BLaER1 treated with 17β-estradiol and CSF1 and Interleukin-3, amounts not matched to agents 10 nM and 100 nM (cell line): ENCODE data around the gene JAZF1.

Experiments
- H3K27ac ChIP-seq, 11 experiments: shearing (Covaris generic); formaldehyde crosslinking; 2 replicates each; pipeline ENCODE4 v1.8.1; 2022
- H3K27me3 ChIP-seq, 11 experiments: shearing (Covaris generic); formaldehyde crosslinking; 2 replicates each; pipeline ENCODE4 v1.8.1; 2022
- H3K36me3 ChIP-seq, 11 experiments: shearing (Covaris generic); formaldehyde crosslinking; 2 replicates each; pipeline ENCODE4 v1.8.1; 2022
- H3K4me1 ChIP-seq, 10 experiments: shearing (Covaris generic); formaldehyde crosslinking; 2 replicates each; pipeline ENCODE4 v1.8.1; 2022
- H3K4me2 ChIP-seq, 11 experiments: shearing (Covaris generic); formaldehyde crosslinking; 2 replicates each; pipeline ENCODE4 v1.8.1; 2022
- H3K4me3 ChIP-seq, 10 experiments: shearing (Covaris generic); formaldehyde crosslinking; 2 replicates each; pipeline ENCODE4 v1.8.1; 2022
- H3K9ac ChIP-seq, 11 experiments: shearing (Covaris generic); formaldehyde crosslinking; 2 replicates each; pipeline ENCODE4 v1.8.1; 2022
- H3K9me3 ChIP-seq, 11 experiments: shearing (Covaris generic); formaldehyde crosslinking; replicated peaks in 1 of 11; 2 replicates each; pipeline ENCODE4 v1.8.1; 2022
- H4K20me1 ChIP-seq, 11 experiments: shearing (Covaris generic); formaldehyde crosslinking; 2 replicates each; pipeline ENCODE4 v1.8.1; 2022
- Cebpa-rat ChIP-seq, 11 experiments: shearing (Covaris generic); IDR thresholded peaks; 2 replicates each; pipeline ENCODE4 v1.8.1; 2022

JAZF1 gene

GRCh38 chr7:27910326-27910725 is 270.3 kb downstream of the JAZF1 start:
- Histone ChIP-seq H3K4me2 (no peak overlapping the region), H3K27ac (no peak overlapping the region), H3K4me3 (no peak overlapping the region)

GRCh38 chr7:27908534-27909165 is 271.9 kb downstream of the JAZF1 start:
- Histone ChIP-seq H3K4me2 (peak overlapping the region in 8 of 11 experiments; percentile 8 to 74 (median 62); a peak in 16 of 22 replicates), H3K4me1 (peaks cover 5 to 43% (median 27%) of the 10 kb centered on the region in 10 experiments), H3K9me3 (0 out of 22 replicates have a peak, but pooled peaks cover 0 to 4% (median 0%) of the 10 kb centered on the region in 11 experiments), H3K27ac (peak overlapping the region in 2 of 11 experiments; percentile 7 to 46; a peak in 2 of 22 replicates), H4K20me1 (peaks cover 0 to 4% (median 0%) of the 10 kb centered on the region in 11 experiments; a peak in 1 of 22 replicates), H3K27me3 (no peaks in the 10 kb centered on the region), H3K9ac (0 out of 22 replicates have a peak overlapping the region, but pooled peaks of 1 of the 11 experiments have one; percentile 16), H3K36me3 (peaks cover 0 to 24% (median 0%) of the 10 kb centered on the region in 11 experiments; a peak in 1 of 22 replicates), H3K4me3 (no peak overlapping the region)
- TF ChIP-seq Cebpa-rat (IDR thresholded peaks at IDR 0.05): no peak

More at GRCh38 chr7:27910326-27910725, 270.3 kb downstream of the JAZF1 start:
- peaks cover 0 to 6% (median 0%) of the 10 kb centered on the region in 11 experiments; a peak in 2 of 22 replicates for H4K20me1 ChIP-seq
- H3K27me3 ChIP-seq: no peaks in the 10 kb centered on the region
- H3K36me3 ChIP-seq: peaks cover 0 to 30% (median 0%) of the 10 kb centered on the region in 11 experiments; a peak in 2 of 22 replicates
- peaks cover 0 to 36% (median 22%) of the 10 kb centered on the region in 10 experiments; a peak in 15 of 20 replicates for H3K4me1 ChIP-seq
- no peak overlapping the region for H3K9ac ChIP-seq
- TF ChIP-seq Cebpa-rat (IDR thresholded peaks at IDR 0.05): no peak
- 0 out of 22 replicates have a peak, but pooled peaks cover 0 to 4% (median 0%) of the 10 kb centered on the region in 11 experiments for H3K9me3 ChIP-seq

GRCh38 chr7:27906385-27907091 is 274.1 kb downstream of the JAZF1 start:
- 0 out of 22 replicates have a peak, but pooled peaks cover 0 to 4% (median 0%) of the 10 kb centered on the region in 11 experiments for H3K9me3 ChIP-seq
- TF ChIP-seq Cebpa-rat (IDR thresholded peaks at IDR 0.05): no peak
- no peaks in the 10 kb centered on the region for H3K27me3 ChIP-seq
- no peak overlapping the region for H3K27ac ChIP-seq
- H3K36me3 ChIP-seq: 0 out of 22 replicates have a peak, but pooled peaks cover 0 to 9% (median 0%) of the 10 kb centered on the region in 11 experiments
- no peak overlapping the region for H3K9ac ChIP-seq
- H3K4me2 ChIP-seq: peak overlapping the region in 3 of 11 experiments; percentile 15 to 67 (median 48); a peak in 2 of 22 replicates
- no peaks in the 10 kb centered on the region; a peak in 1 of 22 replicates for H4K20me1 ChIP-seq
- H3K4me1 ChIP-seq: peaks cover 26 to 62% (median 48%) of the 10 kb centered on the region in 10 experiments
- H3K4me3 ChIP-seq: no peak overlapping the region

GRCh38 chr7:27905951-27906350 is 274.6 kb downstream of the JAZF1 start:
- H3K4me2 ChIP-seq: peak overlapping the region in 2 of 11 experiments; percentile 6 to 15; a peak in 1 of 22 replicates
- no peaks in the 10 kb centered on the region for H3K27me3 ChIP-seq
- H3K36me3 ChIP-seq: 0 out of 22 replicates have a peak, but pooled peaks cover 0 to 6% (median 0%) of the 10 kb centered on the region in 11 experiments
- H3K9me3 ChIP-seq: 0 out of 22 replicates have a peak, but pooled peaks cover 0 to 4% (median 0%) of the 10 kb centered on the region in 11 experiments
- no peak for TF ChIP-seq Cebpa-rat (IDR thresholded peaks at IDR 0.05)
- H3K27ac ChIP-seq: no peak overlapping the region
- H3K9ac ChIP-seq: no peak overlapping the region
- peaks cover 30 to 66% (median 53%) of the 10 kb centered on the region in 10 experiments for H3K4me1 ChIP-seq
- H4K20me1 ChIP-seq: no peaks in the 10 kb centered on the region; a peak in 1 of 22 replicates
- H3K4me3 ChIP-seq: no peak overlapping the region

DNA sequence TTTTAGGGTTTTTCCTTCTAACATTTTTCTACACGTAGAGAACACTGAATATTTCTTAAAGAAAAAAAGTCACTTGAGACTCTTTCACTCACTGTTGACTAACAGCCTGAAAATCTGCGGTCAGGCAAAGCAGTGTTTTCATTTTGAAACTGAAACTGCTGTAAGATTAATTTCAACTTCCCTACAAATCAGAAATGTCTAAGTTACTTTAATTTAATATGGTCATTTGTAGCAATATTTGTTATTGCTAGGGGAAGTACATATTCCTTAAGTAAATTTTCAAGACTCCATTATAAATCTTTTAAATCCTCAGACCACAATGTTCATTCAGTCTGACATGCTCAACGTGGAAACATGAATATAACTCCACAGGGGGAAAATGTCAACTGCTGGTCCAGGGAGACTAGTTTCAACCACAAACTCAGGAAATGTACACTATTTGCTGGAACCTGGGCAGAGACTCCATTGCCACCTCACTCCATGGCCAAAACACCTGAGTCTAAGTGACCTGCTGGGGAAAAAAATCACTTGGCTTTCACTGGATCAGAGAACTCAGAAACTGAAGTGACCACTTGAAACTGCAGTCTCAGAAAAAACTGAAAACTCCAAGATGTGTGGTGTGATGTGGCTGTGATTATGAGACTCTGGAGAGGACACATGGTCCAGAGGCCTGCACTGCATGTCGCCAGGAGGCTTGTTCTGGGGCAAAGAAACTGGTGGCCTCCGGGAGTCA is 279.4 kb downstream of the JAZF1 start:
- Histone ChIP-seq H3K4me2 (peak overlapping the region; percentile 61 to 94 (median 82)), H3K9ac (peak overlapping the region; percentile 50 to 72 (median 68); a peak in 21 of 22 replicates)
- peak in 2 of 11 experiments; percentile 22 to 77; a peak in 2 of 22 replicates for TF ChIP-seq Cebpa-rat (IDR thresholded peaks at IDR 0.05)

DNA sequence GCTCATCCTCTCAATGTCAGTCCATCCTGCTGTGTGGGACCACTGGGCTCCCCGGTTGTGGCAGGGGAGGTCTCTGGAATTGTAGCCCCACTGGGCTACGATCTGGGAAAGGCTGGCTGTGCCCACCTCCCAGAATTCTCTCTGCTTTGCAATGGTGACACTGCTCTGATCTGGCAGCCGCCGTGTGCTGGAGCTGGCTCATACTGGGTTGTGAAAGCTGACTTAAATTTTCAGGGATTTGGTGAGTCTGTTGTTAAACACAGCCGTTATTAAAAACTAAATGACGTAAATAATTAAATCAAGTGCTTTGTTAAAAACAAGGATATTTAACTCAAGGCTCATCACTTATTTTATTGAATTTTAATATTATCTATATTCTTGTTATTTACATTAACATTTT is 280.6 kb downstream of the JAZF1 start:
- Histone ChIP-seq H3K36me3 (peaks cover 0 to 11% (median 0%) of the 10 kb centered on the region in 11 experiments; a peak in 2 of 22 replicates), H3K27ac (peak overlapping the region; percentile 24 to 86 (median 83); a peak in 21 of 22 replicates), H3K4me3 (no peak overlapping the region), H3K27me3 (no peaks in the 10 kb centered on the region), H4K20me1 (peaks cover 0 to 23% (median 0%) of the 10 kb centered on the region in 11 experiments; a peak in 1 of 22 replicates), H3K9ac (peak overlapping the region in 9 of 11 experiments; percentile 27 to 72 (median 61); a peak in 17 of 22 replicates), H3K4me2 (peak overlapping the region; percentile 61 to 94 (median 86)), H3K9me3 (no peaks in the 10 kb centered on the region), H3K4me1 (peaks cover 64 to 77% (median 69%) of the 10 kb centered on the region in 10 experiments)
- no peak for TF ChIP-seq Cebpa-rat (IDR thresholded peaks at IDR 0.05)

More for the DNA sequence above, 279.4 kb downstream of the JAZF1 start:
- H3K27ac ChIP-seq: peak overlapping the region; percentile 64 to 86 (median 83); a peak in 21 of 22 replicates
- H3K4me1 ChIP-seq: peaks cover 52 to 65% (median 58%) of the 10 kb centered on the region in 10 experiments
- H3K9me3 ChIP-seq: no peaks in the 10 kb centered on the region
- peaks cover 0 to 11% (median 0%) of the 10 kb centered on the region in 11 experiments; a peak in 1 of 22 replicates for H4K20me1 ChIP-seq
- peaks cover 0 to 12% (median 0%) of the 10 kb centered on the region in 11 experiments; a peak in 2 of 22 replicates for H3K36me3 ChIP-seq
- no peaks in the 10 kb centered on the region for H3K27me3 ChIP-seq
- H3K4me3 ChIP-seq: peak overlapping the region; percentile 12 to 46 (median 37); a peak in 12 of 20 replicates

DNA sequence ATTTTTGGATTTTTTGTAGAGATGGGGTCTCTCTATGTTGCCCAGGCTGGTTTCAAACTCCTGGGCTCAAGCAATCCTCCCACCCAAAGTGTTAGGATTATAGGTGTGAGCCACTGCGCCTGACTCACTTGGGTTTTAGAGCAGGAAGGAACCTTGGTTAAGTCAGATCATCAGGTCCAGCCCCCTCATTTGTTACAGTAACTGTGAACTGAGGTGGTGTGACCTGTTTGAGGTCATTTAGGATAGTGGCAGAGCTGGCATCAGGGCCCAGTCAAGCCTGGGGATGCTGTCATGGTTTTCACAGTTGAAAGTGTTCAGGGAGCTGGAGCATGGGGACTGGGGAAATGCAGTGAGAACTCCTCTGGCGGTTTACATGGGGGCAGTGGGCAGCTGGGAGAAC is 281.0 kb downstream of the JAZF1 start:
- peaks cover 0 to 24% (median 0%) of the 10 kb centered on the region in 11 experiments; a peak in 1 of 22 replicates for H4K20me1 ChIP-seq
- no peak overlapping the region for H3K4me3 ChIP-seq
- H3K27ac ChIP-seq: peak overlapping the region; percentile 18 to 86 (median 83); a peak in 21 of 22 replicates
- peak overlapping the region; percentile 61 to 94 (median 86) for H3K4me2 ChIP-seq
- H3K4me1 ChIP-seq: peaks cover 65 to 78% (median 71%) of the 10 kb centered on the region in 10 experiments
- peaks cover 0 to 11% (median under 1%) of the 10 kb centered on the region in 11 experiments; a peak in 7 of 22 replicates for H3K36me3 ChIP-seq
- no peak for TF ChIP-seq Cebpa-rat (IDR thresholded peaks at IDR 0.05)
- H3K9ac ChIP-seq: peak overlapping the region in 9 of 11 experiments; percentile 27 to 72 (median 61); a peak in 17 of 22 replicates
- H3K27me3 ChIP-seq: no peaks in the 10 kb centered on the region
- no peaks in the 10 kb centered on the region for H3K9me3 ChIP-seq

DNA sequence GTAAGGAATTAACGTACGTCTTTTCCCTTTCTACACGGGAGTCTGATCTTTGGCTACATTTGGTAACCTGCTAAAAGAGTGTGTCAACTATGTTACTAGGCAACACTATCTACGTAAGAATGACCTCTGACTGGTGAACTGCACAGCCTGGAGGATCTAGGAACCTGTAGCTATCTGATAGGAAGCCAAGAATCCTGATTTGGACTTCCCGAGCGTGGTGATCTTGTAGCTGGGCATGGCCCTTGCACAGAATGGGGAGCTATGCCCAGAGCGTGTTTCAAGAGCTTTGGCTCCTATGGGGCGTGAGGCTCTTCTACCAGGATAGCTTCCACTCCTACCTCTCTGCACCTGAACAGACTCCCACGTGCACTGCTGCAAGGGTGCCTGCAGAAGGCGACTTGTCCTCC is 283.2 kb downstream of the JAZF1 start:
- Histone ChIP-seq H3K9ac (no peak overlapping the region), H3K4me2 (no peak overlapping the region), H3K27me3 (no peaks in the 10 kb centered on the region)

More for the DNA sequence above, 283.2 kb downstream of the JAZF1 start:
- no peak overlapping the region for H3K27ac ChIP-seq
- H3K36me3 ChIP-seq: peaks cover 0 to 32% (median 18%) of the 10 kb centered on the region in 11 experiments; a peak in 19 of 22 replicates
- peaks cover 50 to 62% (median 54%) of the 10 kb centered on the region in 10 experiments for H3K4me1 ChIP-seq
- peaks cover 0 to 24% (median 0%) of the 10 kb centered on the region in 11 experiments; a peak in 1 of 22 replicates for H4K20me1 ChIP-seq
- H3K4me3 ChIP-seq: no peak overlapping the region
- TF ChIP-seq Cebpa-rat (IDR thresholded peaks at IDR 0.05): no peak
- no peaks in the 10 kb centered on the region for H3K9me3 ChIP-seq
